ENCODE measurements around the gene DIPK1A.

GRCh38 chr1:92903765-92904164 lies 57.5 kb downstream of the DIPK1A start:
- TF ChIP-seq EZH2 (IDR thresholded peaks at IDR 0.05; ENCODE audit: insufficient read depth, low read length) (no peak), CTCF (IDR thresholded peaks at IDR 0.05; ENCODE audit: insufficient read depth, low read depth, low read length) (no peak)
